Measurements from ENCODE around the gene IFI6.

Gene IFI6

GRCh38 chr1:27618341-27619082, 53.5 kb downstream of the IFI6 start:
- DNase-seq (ENCODE audit: low read depth): no peak
- TF ChIP-seq CTCF (conservative IDR thresholded peaks at IDR 0.05; ENCODE audit: control insufficient read depth, insufficient read depth, low read depth, low read length): no peak
- no peak overlapping the region for H3K4me3 ChIP-seq (ENCODE audit: control insufficient read depth, low read depth, low read length)

- H3K4me3 ChIP-seq (ENCODE audit: control insufficient read depth, low read depth, low read length): no peak overlapping the region
Observed at GRCh38 chr1:27617420-27617819, 54.6 kb downstream of the IFI6 start.

GRCh38 chr1:27616441-27616840, 55.6 kb downstream of the IFI6 start:
- DNase-seq (ENCODE audit: low read depth): no peak
- H3K4me3 ChIP-seq (ENCODE audit: control insufficient read depth, low read depth, low read length): no peak overlapping the region
- TF ChIP-seq CTCF (conservative IDR thresholded peaks at IDR 0.05; ENCODE audit: control insufficient read depth, insufficient read depth, low read depth, low read length): peak; percentile 10

More at GRCh38 chr1:27617420-27617819, 54.6 kb downstream of the IFI6 start:
- TF ChIP-seq CTCF (conservative IDR thresholded peaks at IDR 0.05; ENCODE audit: control insufficient read depth, insufficient read depth, low read depth, low read length): no peak
- no peak for DNase-seq (ENCODE audit: low read depth)

Measured in fibroblast of mammary gland (primary cell).